Activated CD4-positive, alpha-beta T cell treated with anti-CD3 and anti-CD28 coated beads for 4 hours (primary cell): ENCODE data around the gene BORCS6.
A peak's percentile ranks its signal among the peaks of the same experiment; 100 is the strongest.
"Not testable (repeated sequence)": the region's sequence is repeated elsewhere in the genome, so short reads cannot be mapped to it uniquely, and the experiment has no call there.

Source experiments
- DNase-seq, 2 donors: peaks; one replicate each; pipeline ENCODE4 v3.0.0-alpha.2; 2020

Gene BORCS6

GRCh38 chr17:8189711-8190477, at the start of gene BORCS6:
Gene BORCS6, minus strand, starts transcription at chr17:8190180. Its CDS starts 40 bp downstream, at chr17:8190140.
- DNase-seq: peak; percentile 92 to 94

GRCh38 chr17:8237886-8238285, 47.9 kb upstream of the BORCS6 start:
- DNase-seq: no peak

GRCh38 chr17:8237175-8237574, 47.2 kb upstream of the BORCS6 start:
- DNase-seq: no peak

GRCh38 chr17:8235676-8236075, 45.7 kb upstream of the BORCS6 start:
- no peak for DNase-seq

- DNase-seq: no peak
Observed at GRCh38 chr17:8234361-8235270, 44.6 kb upstream of the BORCS6 start.

GRCh38 chr17:8231701-8232100, 41.7 kb upstream of the BORCS6 start:
- no peak for DNase-seq

- DNase-seq: no peak
Observed at GRCh38 chr17:8227238-8227581, 37.2 kb upstream of the BORCS6 start.

- peak in 1 of 2 donors; percentile 30 for DNase-seq
Observed at GRCh38 chr17:8226536-8227237, 36.7 kb upstream of the BORCS6 start.

GRCh38 chr17:8225813-8226535, 36.0 kb upstream of the BORCS6 start:
- peak; percentile 51 to 68 for DNase-seq

GRCh38 chr17:8224891-8225812, 35.2 kb upstream of the BORCS6 start:
- no peak for DNase-seq

- DNase-seq: peak; percentile 45 to 50
Observed at GRCh38 chr17:8223356-8224126, 33.6 kb upstream of the BORCS6 start.

- DNase-seq: peak; percentile 87 to 90
Observed at GRCh38 chr17:8222630-8223355, 32.8 kb upstream of the BORCS6 start.

- DNase-seq: no peak
Observed at GRCh38 chr17:8222380-8222629, 32.3 kb upstream of the BORCS6 start.

GRCh38 chr17:8221663-8222379, 31.8 kb upstream of the BORCS6 start:
- peak; percentile 83 to 90 for DNase-seq

- peak; percentile 80 to 87 for DNase-seq
Observed at GRCh38 chr17:8220783-8221662, 31.0 kb upstream of the BORCS6 start.

- not testable (repeated sequence) for DNase-seq
Observed at GRCh38 chr17:8214000-8214399, 24.0 kb upstream of the BORCS6 start.

GRCh38 chr17:8212312-8213180, 22.6 kb upstream of the BORCS6 start:
- DNase-seq: no peak
